ENCODE results near the gene ACOT8. TPM values are rescaled to one million over a fixed set of nuclear protein-coding genes. Genes with fewer than 3 reads are reported as not detected.

The ACOT8 gene
- total and polyA plus RNA-seq, 2 of the 4 experiments (the other 2 are of a cell fraction) = 29.8 to 47.5 TPM

GRCh38 chr20:45867136-45867818 is 10.1 kb upstream of the ACOT8 start:
- peak overlapping the region; percentile 83; the same call in 1 of the 2 replicates for H3K27ac ChIP-seq (ENCODE audit: insufficient read depth, low read length)
- peak; percentile 21; the same call in 1 of the 2 replicates for TF ChIP-seq MAFK (IDR thresholded peaks at IDR 0.05; ENCODE audit: low read depth, low read length)
- no peak for TF ChIP-seq RFX5 (IDR thresholded peaks at IDR 0.05; ENCODE audit: low read depth, low read length)
- peak overlapping the region; percentile 86 for H2BK20ac ChIP-seq (ENCODE audit: low read depth, low read length)
- H3K23ac ChIP-seq (ENCODE audit: low read depth, low read length) = peak overlapping the region; percentile 56; the same call in 1 of the 2 replicates
- H3K9ac ChIP-seq (ENCODE audit: low read depth, low read length) = no peak overlapping the region
- peak overlapping the region; percentile 77 for H4K91ac ChIP-seq (ENCODE audit: insufficient read depth, low read depth, low read length)
- peak overlapping the region; percentile 34; the same call in 1 of the 2 replicates for H3K4me2 ChIP-seq (ENCODE audit: low read depth, low read length)
- no peaks in the 10 kb centered on the region; the same call in 1 of the 2 replicates for H4K20me1 ChIP-seq (ENCODE audit: insufficient read depth, low read length)
- 0 out of 2 replicates have a peak, but pooled peaks cover 3% of the 10 kb centered on the region for H3K4me1 ChIP-seq (ENCODE audit: control insufficient read depth, insufficient read depth, low read length)
- BruUV-seq (replicated peaks) = no TSS peak
- peak overlapping the region; percentile 25; the same call in 1 of the 2 replicates for H3K14ac ChIP-seq (replicated peaks; ENCODE audit: low read depth, low read length)
- H2AK5ac ChIP-seq (ENCODE audit: low read depth, low read length) = no peak overlapping the region
- H3K4me3 ChIP-seq (ENCODE audit: insufficient read depth, low read depth, low read length) = no peak overlapping the region
- peak overlapping the region; percentile 91 for H2BK5ac ChIP-seq (ENCODE audit: low read depth, low read length, poor library complexity, severe bottlenecking)
- H3K9me1 ChIP-seq (ENCODE audit: insufficient read depth, low read length) = peaks cover under 1% of the 10 kb centered on the region
- DNase-seq (no peak), ATAC-seq (ENCODE audit: low read depth) (peak; percentile 64)
- peak overlapping the region; percentile 14 to 78; a peak in 2 of 4 replicates for H4K8ac ChIP-seq (ENCODE audit: low read depth in 2 of 2, low read length in 2 of 2)
- POLR2A ChIA-PET (ENCODE audit: unreplicated experiment) = interaction anchor here (1.3 kb wide), 1 partner anchor 66 kb away, joined by 3 read pairs; no protein-coding TSS in a partner anchor
- dilution Hi-C loops (cut with HindIII; ENCODE audit: low sequenced_read_pairs, unreplicated experiment) (no loop called here), intact Hi-C loops (cut with micrococcal nuclease) (no loop called here), in situ Hi-C loops (cut with MboI; ENCODE audit: low sequenced_read_pairs) (no loop called here)
- CTCF ChIA-PET = interaction anchor here (1.5 kb wide), 1 partner anchor 9 kb away, joined by 4 read pairs; no protein-coding TSS in a partner anchor
- no peak overlapping the region for H2AFZ ChIP-seq (replicated peaks; ENCODE audit: low read length, poor library complexity)
- peak overlapping the region; percentile 21; the same call in 1 of the 2 replicates for H4K5ac ChIP-seq (ENCODE audit: low read depth, low read length)
- H3K18ac ChIP-seq (ENCODE audit: low read depth, low read length) = peak overlapping the region; percentile 19; the same call in 1 of the 2 replicates
- no peak overlapping the region for H2AK9ac ChIP-seq (replicated peaks; ENCODE audit: low read depth, low read length, poor library complexity)
- no CpG with 5 or more reads among the region's 6 CpGs for WGBS, 2 experiments (ENCODE audit: extremely low coverage in 2 of 2, insufficient read length in 1 of 2)
- no peaks in the 10 kb centered on the region for H3K27me3 ChIP-seq (ENCODE audit: control insufficient read depth, insufficient read depth, low read length)
- H3K9me3 ChIP-seq (ENCODE audit: control insufficient read depth, insufficient read depth, low read length) = no peaks in the 10 kb centered on the region
- peak overlapping the region; percentile 59 for H3K56ac ChIP-seq (ENCODE audit: extremely low read depth, insufficient read depth, low read length)
- peak overlapping the region; percentile 76 for H2BK120ac ChIP-seq (ENCODE audit: low read depth, low read length)
- H3K4ac ChIP-seq (ENCODE audit: low read depth, low read length) = peak overlapping the region; percentile 21; the same call in 1 of the 2 replicates
- H3K36me3 ChIP-seq (ENCODE audit: control insufficient read depth, insufficient read depth, low read length) = no peaks in the 10 kb centered on the region
- peaks cover 6 to 11% of the 10 kb centered on the region in 2 experiments; a peak in 3 of 4 replicates for H3K79me1 ChIP-seq (ENCODE audit: low read depth in 1 of 2, low read length in 2 of 2)
- H2BK15ac ChIP-seq (ENCODE audit: low read depth, low read length) = peak overlapping the region; percentile 54; the same call in 2 of the 3 replicates

Data from IMR-90 (cell line).